Stomach (tissue), 4 donors: ENCODE measurements around the gene CASTOR1.

ENCODE experiments used
- CTCF ChIP-seq, 7 experiments: fragments of 450-650 bp in 4 of 7; fragments of 200-600 bp in 3 of 7; sonication (generic) in 3 of 7; IDR thresholded peaks; one replicate each; pipeline ENCODE4 v1.5.1; 2016 to 2019; ENCODE audit warnings: antibody characterized with exemption in 7 of 7, control low read depth in 2 of 7, mild to moderate bottlenecking in 1 of 7
- POLR2AphosphoS5 ChIP-seq, 3 donors: sonication (generic); formaldehyde crosslinking; IDR thresholded peaks; one replicate each; pipeline ENCODE4 v1.6.1; 2016; ENCODE audit warnings: antibody characterized with exemption in 3 of 3

GRCh38 chr22:30245181-30245984 is 43.9 kb downstream of the CASTOR1 start:
- TF ChIP-seq CTCF (IDR thresholded peaks at IDR 0.05): no peak
- TF ChIP-seq POLR2AphosphoS5 (IDR thresholded peaks at IDR 0.05): no peak
